HepG2 (cell line): ENCODE data around the gene WSB1. TPM values are rescaled to one million over a fixed set of nuclear protein-coding genes. Genes with fewer than 3 reads are reported as not detected.

Experiments used
- ADNP ChIP-seq: sonication (generic); formaldehyde crosslinking; IDR thresholded peaks from 2 replicates; pipeline ENCODE4 v1.4.0; 2020; ENCODE audit warnings: missing genetic modification reagents
- ATF6 ChIP-seq: sonication (generic); formaldehyde crosslinking; conservative IDR thresholded peaks from 2 replicates; pipeline ENCODE4 v1.4.0; 2020; ENCODE audit warnings: missing genetic modification reagents
- BRF2 ChIP-seq: sonication (generic); formaldehyde crosslinking; IDR thresholded peaks from 2 replicates; pipeline ENCODE4 v1.8.1; 2022; ENCODE audit warnings: mild to moderate bottlenecking, missing genetic modification reagents
- FOXJ3 ChIP-seq: sonication (generic); formaldehyde crosslinking; IDR thresholded peaks from 2 replicates; pipeline ENCODE4 v1.4.0; 2020; ENCODE audit warnings: missing genetic modification reagents, mild to moderate bottlenecking, borderline replicate concordance
- HCFC1 ChIP-seq: fragments of 150-350 bp; IDR thresholded peaks from 2 replicates; pipeline ENCODE4 v1.6.1; 2014; ENCODE audit warnings: low read depth, low read length
- KDM6A ChIP-seq: IDR thresholded peaks from 2 replicates; pipeline ENCODE4 v1.6.1; 2016; ENCODE audit warnings: low read depth
- MIER3 ChIP-seq: IDR thresholded peaks from 2 replicates; pipeline ENCODE4 v1.6.1; 2016; ENCODE audit warnings: missing compliant biosample characterization, borderline replicate concordance
- NAIF1 ChIP-seq: sonication (generic); formaldehyde crosslinking; IDR thresholded peaks from 2 replicates; pipeline ENCODE4 v1.5.0; 2020; ENCODE audit warnings: mild to moderate bottlenecking, missing genetic modification reagents, borderline replicate concordance
- REPIN1 ChIP-seq: sonication (generic); formaldehyde crosslinking; IDR thresholded peaks from 2 replicates; pipeline ENCODE4 v1.8.0; 2022; ENCODE audit warnings: missing genetic modification reagents, low read depth, mild to moderate bottlenecking, borderline replicate concordance
- SMAD9 ChIP-seq: sonication (generic); formaldehyde crosslinking; IDR thresholded peaks from 2 replicates; pipeline ENCODE4 v1.5.1; 2020; ENCODE audit warnings: mild to moderate bottlenecking, missing genetic modification reagents
- SMARCC2 ChIP-seq: fragments of 450-650 bp; IDR thresholded peaks from 2 replicates; pipeline ENCODE4 v1.6.1; 2017; ENCODE audit warnings: antibody characterized with exemption, mild to moderate bottlenecking
- SNAPC2 ChIP-seq: sonication (generic); formaldehyde crosslinking; IDR thresholded peaks from 2 replicates; pipeline ENCODE4 v1.8.1; 2022; ENCODE audit warnings: mild to moderate bottlenecking, missing genetic modification reagents
- TCF7L2 ChIP-seq: IDR thresholded peaks from 2 replicates; pipeline ENCODE4 v1.6.1; 2011; ENCODE audit warnings: mild to moderate bottlenecking, low read depth, low read length, moderate library complexity
- THAP8 ChIP-seq: sonication (generic); formaldehyde crosslinking; IDR thresholded peaks from 2 replicates; pipeline ENCODE4 v1.5.1; 2020; ENCODE audit warnings: missing genetic modification reagents, mild to moderate bottlenecking, borderline replicate concordance
- ZBTB25 ChIP-seq: IDR thresholded peaks from 2 replicates; pipeline ENCODE4 v1.6.1; 2018; ENCODE audit warnings: missing genetic modification reagents
- ZFP90 ChIP-seq: sonication (generic); formaldehyde crosslinking; IDR thresholded peaks from 2 replicates; pipeline ENCODE4 v1.8.0; 2022; ENCODE audit warnings: missing genetic modification reagents, mild to moderate bottlenecking, inconsistent platforms, borderline replicate concordance
- ZNF101 ChIP-seq: sonication (generic); formaldehyde crosslinking; IDR thresholded peaks from 2 replicates; pipeline ENCODE4 v1.4.0; 2020; ENCODE audit warnings: mild to moderate bottlenecking, low read depth, missing genetic modification reagents, borderline replicate concordance
- ZNF20 ChIP-seq: sonication (generic); formaldehyde crosslinking; IDR thresholded peaks from 2 replicates; pipeline ENCODE4 v1.4.0; 2020; ENCODE audit warnings: mild to moderate bottlenecking, moderate library complexity, missing genetic modification reagents
- ZNF414 ChIP-seq: sonication (generic); formaldehyde crosslinking; IDR thresholded peaks from 2 replicates; pipeline ENCODE4 v1.5.0; 2020; ENCODE audit warnings: missing genetic modification reagents
- polyA plus RNA-seq, 8 experiments: library from polyadenylated mRNA; depleted of rRNA in 3 of 8; stranded (reverse) in 7 of 8; unstranded in 1 of 8; fragments of >200 nt; fragmentation: Illumina TruSeq in 4 of 8; extraction: Trizol in 4 of 8; gene quantifications; 2 replicates each; pipeline versions ENCODE4 v1.2.1 to v1.2.3, GENCODE V29; 2011 to 2016; ENCODE audit warnings: low read depth in 4 of 8, missing spikeins in 1 of 8, mixed read lengths in 1 of 8; ENCODE audit not compliant: insufficient read depth in 1 of 8
- total RNA-seq, 5 experiments: library from RNA; depleted of rRNA; stranded (reverse); fragments of >200 nt; fragmentation: Illumina TruSeq; extraction: Trizol; gene quantifications; 2 replicates each; pipeline ENCODE4 v1.2.3, GENCODE V29; 2016; ENCODE audit warnings: low read depth in 1 of 5

The WSB1 gene
- total and polyA plus RNA-seq, 2 of the 13 experiments (the other 11 are each of a cell fraction or from before 2014, with no cell fraction given): 81.3 to 294 TPM

GRCh38 chr17:27353461-27354050, 59.6 kb downstream of the WSB1 start (continued):
- TF ChIP-seq ATF6 (CRISPR knock-in tag): no peak
- no peak for TF ChIP-seq ZFP90
- TF ChIP-seq ZNF101 (CRISPR knock-in tag): no peak
- peak; percentile 33; the same call in 1 of the 2 replicates for TF ChIP-seq MIER3 (CRISPR knock-in tag)
- TF ChIP-seq TCF7L2: no peak
- no peak for TF ChIP-seq SMAD9 (CRISPR knock-in tag)
- no peak for TF ChIP-seq NAIF1 (CRISPR knock-in tag)
- no peak for TF ChIP-seq THAP8 (CRISPR knock-in tag)
- no peak for TF ChIP-seq ZNF414 (CRISPR knock-in tag)
- no peak for TF ChIP-seq FOXJ3 (CRISPR knock-in tag)
- TF ChIP-seq BRF2 (CRISPR knock-in tag): no peak
- peak; percentile 47; the same call in 1 of the 2 replicates for TF ChIP-seq ZBTB25 (CRISPR knock-in tag)
- no peak for TF ChIP-seq REPIN1 (CRISPR knock-in tag)
- no peak for TF ChIP-seq HCFC1
- TF ChIP-seq SMARCC2: no peak
- 0 out of 2 replicates have a peak, but pooled peaks have one; percentile 26 for TF ChIP-seq SNAPC2
- TF ChIP-seq KDM6A: no peak
- TF ChIP-seq ZNF20: no peak
- TF ChIP-seq ADNP (CRISPR knock-in tag): no peak
